Astrocyte (in vitro differentiated cells and primary cell): ENCODE measurements around the gene KLHL22. TPM values are rescaled to one million over a fixed set of nuclear protein-coding genes. Genes with fewer than 3 reads are reported as not detected.

Experiments
- DNase-seq: peaks from one replicate; pipeline ENCODE4 v3.0.0-alpha.2; 2010; ENCODE audit warnings: low read depth
- FAIRE-seq: peaks from 2 replicates; lab custom pipeline; 2011; peaks lifted over from hg19 to GRCh38; lab: Jason Lieb, UNC
- H2AFZ ChIP-seq: 2 replicates; pipeline ENCODE4 v1.6.0; 2012; ENCODE audit warnings: low read depth, low read length, inconsistent platforms
- H3K27ac ChIP-seq: 2 replicates; pipeline ENCODE4 v1.5.1; 2011; ENCODE audit warnings: low read depth, low read length, inconsistent platforms
- H3K27me3 ChIP-seq: 2 replicates; pipeline ENCODE4 v1.6.0; 2011; ENCODE audit warnings: low read length, inconsistent platforms; ENCODE audit not compliant: insufficient read depth
- H3K36me3 ChIP-seq: 2 replicates; pipeline ENCODE4 v1.5.1; 2011; ENCODE audit warnings: low read length, inconsistent platforms; ENCODE audit not compliant: insufficient read depth
- H3K4me1 ChIP-seq: 2 replicates; pipeline ENCODE4 v1.5.1; 2011; ENCODE audit warnings: low read length, inconsistent platforms; ENCODE audit not compliant: insufficient read depth
- H3K4me2 ChIP-seq: 2 replicates; pipeline ENCODE4 v1.6.0; 2012; ENCODE audit warnings: low read length, inconsistent platforms
- H3K4me3 ChIP-seq: 2 replicates; pipeline ENCODE4 v1.5.1; 2011; ENCODE audit warnings: low read depth, mild to moderate bottlenecking, low read length, inconsistent platforms; ENCODE audit not compliant: insufficient read depth
- H3K79me2 ChIP-seq: 2 replicates; pipeline ENCODE4 v1.6.0; 2012; ENCODE audit warnings: mild to moderate bottlenecking, low read length, inconsistent platforms; ENCODE audit not compliant: insufficient read depth
- H3K9ac ChIP-seq: 2 replicates; pipeline ENCODE4 v1.6.0; 2012; ENCODE audit warnings: mild to moderate bottlenecking, low read length, inconsistent platforms
- H3K9me3 ChIP-seq: 2 replicates; pipeline ENCODE4 v1.5.1; 2012; ENCODE audit warnings: low read depth, mild to moderate bottlenecking, low read length, inconsistent platforms; ENCODE audit not compliant: insufficient read depth
- H4K20me1 ChIP-seq: 2 replicates; pipeline ENCODE4 v1.6.0; 2012; ENCODE audit warnings: low read length, inconsistent platforms; ENCODE audit not compliant: insufficient read depth
- H3K27ac Mint-ChIP-seq: one replicate; pipeline ENCODE4 v1.8.0; 2021; ENCODE audit warnings: mild to moderate bottlenecking, mixed read lengths; ENCODE audit not compliant: unreplicated experiment
- H3K27me3 Mint-ChIP-seq: one replicate; pipeline ENCODE4 v1.8.0; 2021; ENCODE audit warnings: low read depth, mixed read lengths; ENCODE audit not compliant: unreplicated experiment
- H3K36me3 Mint-ChIP-seq: one replicate; pipeline ENCODE4 v1.8.0; 2021; ENCODE audit warnings: low read depth, mixed read lengths; ENCODE audit not compliant: unreplicated experiment
- H3K4me1 Mint-ChIP-seq: one replicate; pipeline ENCODE4 v1.8.0; 2021; ENCODE audit warnings: low read depth, mixed read lengths; ENCODE audit not compliant: unreplicated experiment
- H3K4me3 Mint-ChIP-seq: one replicate; pipeline ENCODE4 v1.8.0; 2021; ENCODE audit warnings: mild to moderate bottlenecking, moderate library complexity, mixed read lengths; ENCODE audit not compliant: unreplicated experiment
- H3K9me3 Mint-ChIP-seq: one replicate; pipeline ENCODE4 v1.8.0; 2021; ENCODE audit warnings: mild to moderate bottlenecking, mixed read lengths; ENCODE audit not compliant: unreplicated experiment
- CTCF ChIP-seq: IDR thresholded peaks from 2 replicates; pipeline ENCODE4 v1.5.1; 2011; ENCODE audit warnings: low read depth, mild to moderate bottlenecking, inconsistent platforms, low read length, moderate library complexity; ENCODE audit not compliant: insufficient read depth
- EZH2 ChIP-seq: IDR thresholded peaks from 2 replicates; pipeline ENCODE4 v1.6.1; 2012; ENCODE audit warnings: mild to moderate bottlenecking, low read length, inconsistent platforms; ENCODE audit not compliant: insufficient read depth
- total RNA-seq: library from RNA; stranded (reverse); gene quantifications from 2 replicates; pipeline ENCODE4 v1.2.1, GENCODE V29; 2021

Gene KLHL22
- total RNA-seq, 1 donor from 2014 or later = 14.0 TPM

- H3K27me3 ChIP-seq = no peaks in the 10 kb centered on the region
- H3K9ac ChIP-seq = peak overlapping the region; percentile 46
- FAIRE-seq (no peak), DNase-seq (no peak)
- H3K4me1 ChIP-seq = peaks cover 55% of the 10 kb centered on the region
- H2AFZ ChIP-seq = no peak overlapping the region
- peak overlapping the region; percentile 41 for H3K4me2 ChIP-seq
- Mint-ChIP-seq H3K36me3 (peaks cover 17% of the 10 kb centered on the region), H3K4me1 (peaks cover 63% of the 10 kb centered on the region), H3K9me3 (no peaks in the 10 kb centered on the region), H3K27me3 (no peaks in the 10 kb centered on the region), H3K27ac (peak overlapping the region; percentile 83), H3K4me3 (peak overlapping the region; percentile 6)
- H3K4me3 ChIP-seq = no peak overlapping the region
- H3K27ac ChIP-seq = peak overlapping the region; percentile 55
- H3K9me3 ChIP-seq = no peaks in the 10 kb centered on the region
- H3K79me2 ChIP-seq = peaks cover 96% of the 10 kb centered on the region
- H3K36me3 ChIP-seq = peaks cover 15% of the 10 kb centered on the region
- TF ChIP-seq CTCF (no peak), EZH2 (no peak)
- H4K20me1 ChIP-seq = peaks cover 86% of the 10 kb centered on the region
These were observed 28.4 kb upstream of the KLHL22 start for GRCh38 chr22:20524004-20524481.

GRCh38 chr22:20523086-20523983 lies 27.7 kb upstream of the KLHL22 start:
- Mint-ChIP-seq H3K27ac (peak overlapping the region; percentile 83), H3K4me3 (peak overlapping the region; percentile 5), H3K36me3 (peaks cover 13% of the 10 kb centered on the region), H3K27me3 (no peaks in the 10 kb centered on the region), H3K9me3 (no peaks in the 10 kb centered on the region), H3K4me1 (peaks cover 64% of the 10 kb centered on the region)
- no peaks in the 10 kb centered on the region for H3K27me3 ChIP-seq
- peaks cover 96% of the 10 kb centered on the region for H3K79me2 ChIP-seq
- peak overlapping the region; percentile 55 for H3K27ac ChIP-seq
- peaks cover 86% of the 10 kb centered on the region for H4K20me1 ChIP-seq
- no peak overlapping the region for H2AFZ ChIP-seq
- peak overlapping the region; percentile 46 for H3K9ac ChIP-seq
- no peak for FAIRE-seq
- peaks cover 9% of the 10 kb centered on the region for H3K36me3 ChIP-seq
- H3K4me2 ChIP-seq = peak overlapping the region; percentile 49
- H3K4me3 ChIP-seq = no peak overlapping the region
- H3K4me1 ChIP-seq = peaks cover 55% of the 10 kb centered on the region
- H3K9me3 ChIP-seq = no peaks in the 10 kb centered on the region
- TF ChIP-seq EZH2 (no peak), CTCF (no peak)
- peak; percentile 64 for DNase-seq
